K562 (cell line): ENCODE measurements around the gene ZSCAN12. TPM values are rescaled to one million over a fixed set of nuclear protein-coding genes. Genes with fewer than 3 reads are reported as not detected.

ENCODE experiments used
- CBX2 ChIP-seq: fragments of 200-600 bp; sonication (generic); IDR thresholded peaks from one replicate; pipeline ENCODE4 v1.6.1; 2012; ENCODE audit warnings: mild to moderate bottlenecking, low read length, inconsistent platforms; ENCODE audit not compliant: insufficient read depth, poor library complexity, severe bottlenecking
- CC2D1A ChIP-seq: fragments of 450-650 bp; IDR thresholded peaks from 2 replicates; pipeline ENCODE4 v1.6.1; 2017; ENCODE audit warnings: mild to moderate bottlenecking
- CREM ChIP-seq: IDR thresholded peaks from 2 replicates; pipeline ENCODE4 v1.6.1; 2014; ENCODE audit warnings: antibody characterized with exemption, low read depth
- FOXP1 ChIP-seq: sonication (generic); formaldehyde crosslinking; IDR thresholded peaks from 2 replicates; pipeline ENCODE4 v1.8.0; 2022; ENCODE audit warnings: mild to moderate bottlenecking, missing genetic modification reagents
- GABPB2 ChIP-seq: fragments of 250-450 bp; sonication (Bioruptor Pico); conservative IDR thresholded peaks from 2 replicates; pipeline ENCODE4 v1.5.1; 2021; ENCODE audit warnings: mild to moderate bottlenecking
- GTF2B ChIP-seq: IDR thresholded peaks from 2 replicates; pipeline ENCODE4 v1.6.1; 2011; ENCODE audit not compliant: insufficient read length; ENCODE audit errors: extremely low read depth
- GTF2F1 ChIP-seq: IDR thresholded peaks from 2 replicates; pipeline ENCODE4 v1.6.1; 2011; ENCODE audit warnings: low read depth, low read length, improper control_type of control experiment
- LCOR ChIP-seq: sonication (generic); formaldehyde crosslinking; IDR thresholded peaks from 2 replicates; pipeline ENCODE4 v1.8.0; 2022; ENCODE audit warnings: mild to moderate bottlenecking, missing genetic modification reagents
- MED1 ChIP-seq: sonication (generic); formaldehyde crosslinking; IDR thresholded peaks from 2 replicates; pipeline ENCODE4 v1.8.1; 2023; ENCODE audit warnings: missing genetic modification reagents, borderline replicate concordance
- NFIC ChIP-seq: fragments of 450-650 bp; IDR thresholded peaks from 2 replicates; pipeline ENCODE4 v1.6.1; 2017; ENCODE audit warnings: mild to moderate bottlenecking, inconsistent platforms
- PTTG1 ChIP-seq: fragments of 450-650 bp; IDR thresholded peaks from 2 replicates; pipeline ENCODE4 v1.6.1; 2016; ENCODE audit warnings: low read depth, mild to moderate bottlenecking, missing genetic modification characterization, missing compliant biosample characterization
- RFX1 ChIP-seq: fragments of 450-650 bp; IDR thresholded peaks from 2 replicates; pipeline ENCODE4 v1.6.1; 2016; ENCODE audit warnings: mild to moderate bottlenecking, moderate library complexity
- RNF2 ChIP-seq: sonication (generic); IDR thresholded peaks from 2 replicates; pipeline ENCODE4 v1.6.1; 2016
- RREB1 ChIP-seq: fragments of 250-450 bp; sonication (Bioruptor Pico); IDR thresholded peaks from 2 replicates; pipeline ENCODE4 v1.4.0; 2020
- SAFB ChIP-seq: fragments of 200-400 bp; formaldehyde crosslinking; IDR thresholded peaks from 2 replicates; pipeline ENCODE4 v1.6.1; 2017; ENCODE audit warnings: low read depth, low read length, borderline replicate concordance
- SNIP1 ChIP-seq: fragments of 450-650 bp; IDR thresholded peaks from 2 replicates; pipeline ENCODE4 v1.7.1; 2017; ENCODE audit warnings: low read depth, mild to moderate bottlenecking
- SNRNP70 ChIP-seq: fragments of 200-400 bp; formaldehyde crosslinking; optimal IDR thresholded peaks from 2 replicates; pipeline ENCODE3; 2017; ENCODE audit warnings: low read depth, low read length
- SPI1 ChIP-seq: IDR thresholded peaks from 2 replicates; pipeline ENCODE4 v1.6.1; 2011; ENCODE audit warnings: low read depth, low read length, control low read depth, borderline replicate concordance
- USF1 ChIP-seq: sonication (generic); formaldehyde crosslinking; IDR thresholded peaks from 2 replicates; pipeline ENCODE4 v1.9.0; 2022; ENCODE audit warnings: mild to moderate bottlenecking, missing genetic modification reagents
- ZBTB17 ChIP-seq: fragments of 450-650 bp; formaldehyde crosslinking; IDR thresholded peaks from 2 replicates; pipeline ENCODE4 v1.4.0; 2020; ENCODE audit warnings: mild to moderate bottlenecking
- ZBTB7A ChIP-seq: IDR thresholded peaks from 2 replicates; pipeline ENCODE4 v1.6.1; 2011; ENCODE audit warnings: low read depth, mild to moderate bottlenecking, low read length, moderate library complexity, borderline replicate concordance; ENCODE audit not compliant: control insufficient read depth
- ZNF143 ChIP-seq: sonication (generic); formaldehyde crosslinking; IDR thresholded peaks from 2 replicates; pipeline ENCODE4 v1.9.0; 2022; ENCODE audit warnings: mild to moderate bottlenecking, missing genetic modification reagents
- polyA plus RNA-seq, 8 experiments: library from polyadenylated mRNA; depleted of rRNA in 4 of 8; stranded (reverse) in 5 of 8; unstranded in 3 of 8; fragments of >200 nt; fragmentation: Nextera tagmentation in 2 of 8; fragmentation: Illumina TruSeq in 1 of 8; extraction: Ambion mirVana in 2 of 8; extraction: Trizol in 1 of 8; gene quantifications; 2 replicates each; pipeline versions ENCODE4 v1.2.1 to v1.2.3, GENCODE V29; 2011 to 2014; ENCODE audit warnings: inconsistent platforms in 1 of 8, missing spikeins in 1 of 8
- total RNA-seq, 7 experiments: library from RNA; depleted of rRNA in 6 of 7; stranded (reverse); fragments of >200 nt in 6 of 7; fragmentation: Illumina TruSeq in 2 of 7; extraction: Trizol in 2 of 7; gene quantifications; 2 replicates each; pipeline versions ENCODE4 v1.2.1 to v1.2.3, GENCODE V29; 2011 to 2021; ENCODE audit warnings: low replicate concordance in 1 of 7

The ZSCAN12 gene
- total and polyA plus RNA-seq, 9 of the 15 experiments (the other 6 are each of a cell fraction or from before 2014, with no cell fraction given) = 2.5 to 19.6 (median 12.5) TPM

- TF ChIP-seq ZBTB17 (CRISPR knock-in tag) (no peak), RFX1 (no peak), RNF2 (no peak), GABPB2 (CRISPR knock-in tag) (no peak), CBX2 (no peak), MED1 (CRISPR knock-in tag) (no peak), SNRNP70 (no peak), FOXP1 (CRISPR knock-in tag) (no peak), LCOR (CRISPR knock-in tag) (no peak), SPI1 (no peak), ZNF143 (CRISPR knock-in tag) (peak; percentile 0; the same call in 1 of the 2 replicates), ZBTB7A (no peak), SNIP1 (no peak), PTTG1 (tag) (peak; percentile 29; the same call in 1 of the 2 replicates), RREB1 (CRISPR knock-in tag) (no peak), USF1 (CRISPR knock-in tag) (no peak), GTF2B (no peak), NFIC (no peak), CREM (0 out of 2 replicates have a peak, but pooled peaks have one; percentile 15), CC2D1A (no peak), SAFB (no peak), GTF2F1 (no peak)
These were observed 42.5 kb downstream of the ZSCAN12 start (continued) for GRCh38 chr6:28357036-28357435.
